K562 (cell line): Measurements from ENCODE around the gene CSPG5. TPM values are rescaled to one million over a fixed set of nuclear protein-coding genes. Genes with fewer than 3 reads are reported as not detected.

ENCODE experiments used
- CHD7 ChIP-seq: fragments of 200-600 bp; sonication (generic); IDR thresholded peaks from one replicate; pipeline ENCODE4 v1.6.1; 2012; ENCODE audit warnings: mild to moderate bottlenecking, low read depth, low read length, inconsistent platforms
- FOSL1 ChIP-seq: fragments of 200-800 bp; sonication (Bioruptor generic); conservative IDR thresholded peaks from 2 replicates; pipeline ENCODE4 v1.6.1; 2016; ENCODE audit warnings: missing genetic modification characterization, missing compliant biosample characterization
- HDAC6 ChIP-seq: IDR thresholded peaks from 2 replicates; pipeline ENCODE4 v1.6.1; 2012; ENCODE audit warnings: low read depth, mild to moderate bottlenecking, control low read depth, inconsistent platforms, low read length, moderate library complexity
- JUND ChIP-seq, 2 experiments: IDR thresholded peaks; 2 replicates in 1 of 2; 3 replicates in 1 of 2; pipeline ENCODE4 v1.6.1; 2011; ENCODE audit warnings: borderline replicate concordance in 2 of 2, low read depth in 2 of 2, low read length in 2 of 2, improper control_type of control experiment in 1 of 2, missing biosample characterization in 1 of 2, missing genetic modification characterization in 1 of 2, missing genetic modification reagents in 1 of 2
- MCM7 ChIP-seq, 2 experiments: fragments of 450-650 bp; IDR thresholded peaks; 2 replicates each; pipeline ENCODE4 v1.6.1; 2016 to 2018
- MLLT1 ChIP-seq, 2 experiments: fragments of 450-650 bp; IDR thresholded peaks; 2 replicates each; pipeline ENCODE4 v1.6.1; 2016
- SMARCA4 ChIP-seq: fragments of 450-650 bp; IDR thresholded peaks from 2 replicates; pipeline ENCODE4 v1.6.1; 2016
- TAF9B ChIP-seq: fragments of 450-650 bp; IDR thresholded peaks from 2 replicates; pipeline ENCODE4 v1.6.1; 2018; ENCODE audit warnings: mild to moderate bottlenecking; ENCODE audit not compliant: partially characterized antibody
- polyA plus RNA-seq, 8 experiments: library from polyadenylated mRNA; depleted of rRNA in 4 of 8; stranded (reverse) in 5 of 8; unstranded in 3 of 8; fragments of >200 nt; fragmentation: Nextera tagmentation in 2 of 8; fragmentation: Illumina TruSeq in 1 of 8; extraction: Ambion mirVana in 2 of 8; extraction: Trizol in 1 of 8; gene quantifications; 2 replicates each; pipeline versions ENCODE4 v1.2.1 to v1.2.3, GENCODE V29; 2011 to 2014; ENCODE audit warnings: inconsistent platforms in 1 of 8, missing spikeins in 1 of 8
- total RNA-seq, 7 experiments: library from RNA; depleted of rRNA in 6 of 7; stranded (reverse); fragments of >200 nt in 6 of 7; fragmentation: Illumina TruSeq in 2 of 7; extraction: Trizol in 2 of 7; gene quantifications; 2 replicates each; pipeline versions ENCODE4 v1.2.1 to v1.2.3, GENCODE V29; 2011 to 2021; ENCODE audit warnings: low replicate concordance in 1 of 7
- TF ChIP-seq, protein P1 (sequence below): fragments of 450-650 bp; IDR thresholded peaks from one replicate; pipeline ENCODE4 v1.6.1; 2018; ENCODE audit warnings: mild to moderate bottlenecking, moderate library complexity; ENCODE audit not compliant: partially characterized antibody

The CSPG5 gene
- total and polyA plus RNA-seq, 9 of the 15 experiments (the other 6 are each of a cell fraction or from before 2014, with no cell fraction given): 0.06 to 3.3 (median 2.4) TPM

GRCh38 chr3:47517937-47518336, 60.7 kb downstream of the CSPG5 start (continued):
- TF ChIP-seq, protein P1, sequence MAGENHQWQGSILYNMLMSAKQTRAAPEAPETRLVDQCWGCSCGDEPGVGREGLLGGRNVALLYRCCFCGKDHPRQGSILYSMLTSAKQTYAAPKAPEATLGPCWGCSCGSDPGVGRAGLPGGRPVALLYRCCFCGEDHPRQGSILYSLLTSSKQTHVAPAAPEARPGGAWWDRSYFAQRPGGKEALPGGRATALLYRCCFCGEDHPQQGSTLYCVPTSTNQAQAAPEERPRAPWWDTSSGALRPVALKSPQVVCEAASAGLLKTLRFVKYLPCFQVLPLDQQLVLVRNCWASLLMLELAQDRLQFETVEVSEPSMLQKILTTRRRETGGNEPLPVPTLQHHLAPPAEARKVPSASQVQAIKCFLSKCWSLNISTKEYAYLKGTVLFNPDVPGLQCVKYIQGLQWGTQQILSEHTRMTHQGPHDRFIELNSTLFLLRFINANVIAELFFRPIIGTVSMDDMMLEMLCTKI: no peak
- TF ChIP-seq FOSL1 (tag) (no peak), TAF9B (no peak), SMARCA4 (peak; percentile 49; the same call in 1 of the 2 replicates), MLLT1 (IDR thresholded peaks at IDR 0.05) (no peak), MCM7 (IDR thresholded peaks at IDR 0.05) (no peak), JUND (IDR thresholded peaks at IDR 0.05; ENCODE audit: borderline replicate concordance, low read depth, low read length) (0 out of 2 replicates have a peak, but pooled peaks have one; percentile 21), JUND (tag; IDR thresholded peaks at IDR 0.05; ENCODE audit: borderline replicate concordance, low read depth, low read length) (0 out of 3 replicates have a peak, but pooled peaks have one; percentile 34), HDAC6 (no peak), CHD7 (no peak)
